ENCODE measurements around the gene LRRC23.
"Not testable (repeated sequence)": the region's sequence is repeated elsewhere in the genome, so short reads cannot be mapped to it uniquely, and the experiment has no call there.

The LRRC23 gene

GRCh38 chr12:6902448-6902847 lies 2.2 kb upstream of the LRRC23 start:
- no peak for DNase-seq (ENCODE audit: low read depth)

GRCh38 chr12:6903722-6904121 lies 900 bp upstream of the LRRC23 start:
- DNase-seq (ENCODE audit: low read depth): no peak

GRCh38 chr12:6905414-6906040 lies 905 bp downstream of the LRRC23 start:
- DNase-seq (ENCODE audit: low read depth): no peak

- DNase-seq (ENCODE audit: low read depth): not testable (repeated sequence)
Measured at GRCh38 chr12:6908141-6908540, 3.5 kb downstream of the LRRC23 start.

GRCh38 chr12:6909421-6910145 lies 5.0 kb downstream of the LRRC23 start:
- DNase-seq (ENCODE audit: low read depth): no peak

GRCh38 chr12:6912164-6912935 lies 7.7 kb downstream of the LRRC23 start:
- DNase-seq (ENCODE audit: low read depth): no peak

GRCh38 chr12:6914246-6914946 lies 9.8 kb downstream of the LRRC23 start, which contains the start of gene ENO2:
Gene ENO2, plus strand, starts transcription at chr12:6914580. Its CDS starts 1,253 bp downstream, at chr12:6915833.
- no peak for DNase-seq (ENCODE audit: low read depth)

GRCh38 chr12:6914947-6915788 lies 10.5 kb downstream of the LRRC23 start:
- no peak for DNase-seq (ENCODE audit: low read depth)

GRCh38 chr12:6915789-6916285 lies 11.2 kb downstream of the LRRC23 start:
- no peak for DNase-seq (ENCODE audit: low read depth)

GRCh38 chr12:6916426-6917200 lies 12.0 kb downstream of the LRRC23 start:
- DNase-seq (ENCODE audit: low read depth): no peak

GRCh38 chr12:6917491-6918231 lies 13.0 kb downstream of the LRRC23 start:
- DNase-seq (ENCODE audit: low read depth): no peak

- no peak for DNase-seq (ENCODE audit: low read depth)
Measured at GRCh38 chr12:6919588-6919987, 15.0 kb downstream of the LRRC23 start.

- no peak for DNase-seq (ENCODE audit: low read depth)
Measured at GRCh38 chr12:6921539-6921938, 16.9 kb downstream of the LRRC23 start.

- no peak for DNase-seq (ENCODE audit: low read depth)
Measured at GRCh38 chr12:6921996-6922946, 17.6 kb downstream of the LRRC23 start.

- DNase-seq (ENCODE audit: low read depth): no peak
Measured at GRCh38 chr12:6923003-6923732, 18.5 kb downstream of the LRRC23 start.

- no peak for DNase-seq (ENCODE audit: low read depth)
Measured at GRCh38 chr12:6923851-6924250, 19.2 kb downstream of the LRRC23 start.

GRCh38 chr12:6925239-6925539 lies 20.6 kb downstream of the LRRC23 start:
- DNase-seq (ENCODE audit: low read depth): no peak

Data from stromal cell of bone marrow (primary cell).